ENCODE measurements around the gene CCDC27.
"Not testable (repeated sequence)": the region's sequence is repeated elsewhere in the genome, so short reads cannot be mapped to it uniquely, and the experiment has no call there.

CCDC27 gene

DNA sequence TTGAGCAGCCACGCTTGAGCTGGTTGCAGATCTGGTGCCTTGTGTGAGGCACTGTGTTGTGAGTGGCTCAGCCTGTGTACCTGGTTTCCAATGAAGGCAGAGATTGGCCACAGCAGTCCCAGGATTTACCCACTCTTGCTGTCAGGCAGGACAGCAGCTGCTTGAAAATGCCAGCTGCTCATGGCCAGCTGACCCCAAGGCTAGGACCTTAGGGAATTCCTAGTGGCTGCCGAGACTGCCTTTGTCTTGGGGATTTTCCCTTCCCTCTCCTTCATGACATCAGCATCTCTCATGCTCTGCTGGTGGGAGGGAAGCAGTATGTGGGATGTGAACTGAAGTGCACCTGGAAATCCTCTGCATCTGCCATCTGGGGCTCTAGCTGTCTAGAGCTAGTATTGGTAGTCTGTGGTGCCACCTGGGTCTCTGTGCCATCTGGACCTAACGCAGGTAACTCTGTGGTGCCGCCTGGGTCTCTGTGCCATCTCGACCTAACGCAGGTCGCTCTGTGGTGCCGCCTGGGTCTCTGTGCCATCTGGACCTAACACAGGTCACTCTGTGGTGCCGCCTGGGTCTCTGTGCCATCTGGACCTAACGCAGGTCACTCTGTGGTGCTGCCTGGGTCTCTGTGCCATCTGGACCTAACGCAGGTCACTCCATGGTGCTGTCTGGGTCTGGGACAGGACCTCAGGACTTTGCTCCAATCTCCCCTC, 47.9 kb downstream of the CCDC27 start:
- no peak for DNase-seq

GRCh38 chr1:3800795-3801194, 48.5 kb downstream of the CCDC27 start:
- DNase-seq: not testable (repeated sequence)

DNA sequence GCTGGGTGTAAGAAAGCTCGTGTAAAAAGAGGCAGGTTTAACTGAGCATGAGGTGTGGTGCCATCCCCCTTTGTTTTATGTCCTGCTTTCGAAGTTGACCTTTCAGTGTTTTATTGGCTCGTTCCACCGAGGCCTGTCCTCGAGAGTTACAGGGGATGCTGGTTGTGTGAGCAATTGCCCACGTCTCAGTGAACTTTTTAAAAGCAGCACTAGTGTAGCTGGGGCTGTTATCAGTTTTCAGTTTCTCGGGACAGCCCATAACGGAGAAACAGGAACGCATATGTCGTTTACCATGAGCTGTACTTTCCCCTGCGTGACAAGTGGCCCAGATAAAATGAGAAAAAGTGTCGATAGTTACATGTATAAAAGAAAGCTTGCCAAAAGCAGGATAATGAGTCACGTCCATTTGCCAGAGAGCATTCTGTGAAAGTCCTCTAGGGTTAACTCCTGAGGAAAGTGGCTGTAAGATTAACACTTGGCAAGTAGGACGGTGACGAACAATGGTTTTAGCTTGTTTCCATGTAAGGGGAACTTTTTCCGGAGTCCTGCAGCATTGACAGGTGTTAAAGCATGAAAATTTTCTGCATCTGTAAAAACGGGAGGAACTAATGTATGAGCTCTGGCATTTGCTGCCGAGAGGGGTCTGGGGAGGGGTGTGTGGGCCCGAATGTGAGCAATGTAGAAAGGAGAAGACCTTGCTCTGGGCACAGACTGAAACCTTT, 51.8 kb downstream of the CCDC27 start:
- no peak for DNase-seq

GRCh38 chr1:3804627-3804944, 52.3 kb downstream of the CCDC27 start:
- DNase-seq: not testable (repeated sequence)

- no peak for DNase-seq
Measured at GRCh38 chr1:3805038-3805437, 52.8 kb downstream of the CCDC27 start.

DNA sequence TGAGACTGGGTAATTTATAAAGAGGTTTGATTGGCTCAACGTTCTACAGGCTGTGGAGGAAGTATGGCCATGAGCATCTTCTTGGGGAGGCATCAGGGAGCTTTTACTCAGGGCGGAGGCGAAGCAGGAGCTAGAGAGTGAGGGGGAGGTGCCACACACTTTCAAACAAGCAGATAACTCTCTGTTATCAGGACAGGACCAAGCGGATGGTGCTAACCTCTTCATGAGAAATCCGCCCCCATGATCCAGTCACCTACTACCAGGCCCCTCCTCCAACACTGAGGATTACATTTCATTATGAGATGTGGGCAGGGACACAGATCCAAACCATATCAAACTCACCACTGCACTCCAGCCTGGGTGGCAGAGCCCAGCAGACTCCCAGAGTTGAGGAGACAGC, 55.5 kb downstream of the CCDC27 start:
- no peak for DNase-seq

DNA sequence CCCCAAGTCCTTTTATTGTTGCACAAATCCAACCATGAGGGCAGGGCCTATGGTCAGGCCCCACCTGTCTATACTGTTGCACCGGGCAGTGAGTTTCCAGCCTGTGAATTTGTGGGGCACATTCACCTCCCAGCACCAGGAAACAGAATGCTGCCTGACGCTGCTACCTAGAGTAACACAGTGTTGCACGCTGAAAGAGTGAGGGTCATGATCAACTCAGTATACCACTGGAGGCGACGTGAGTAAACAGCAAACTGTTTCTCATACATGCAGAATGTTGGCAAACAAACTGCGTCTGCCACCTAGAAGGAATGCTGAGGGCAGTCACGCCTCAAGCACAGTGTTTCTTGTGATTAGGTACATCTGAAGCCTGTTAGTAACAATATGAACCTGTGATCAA, 57.4 kb downstream of the CCDC27 start:
- DNase-seq: no peak

GRCh38 chr1:3810149-3810761, 58.0 kb downstream of the CCDC27 start:
- DNase-seq: not testable (repeated sequence)

- DNase-seq: no peak
Measured at GRCh38 chr1:3811595-3811911, 59.3 kb downstream of the CCDC27 start.

GRCh38 chr1:3814065-3814464, 61.8 kb downstream of the CCDC27 start:
- no peak for DNase-seq

DNA sequence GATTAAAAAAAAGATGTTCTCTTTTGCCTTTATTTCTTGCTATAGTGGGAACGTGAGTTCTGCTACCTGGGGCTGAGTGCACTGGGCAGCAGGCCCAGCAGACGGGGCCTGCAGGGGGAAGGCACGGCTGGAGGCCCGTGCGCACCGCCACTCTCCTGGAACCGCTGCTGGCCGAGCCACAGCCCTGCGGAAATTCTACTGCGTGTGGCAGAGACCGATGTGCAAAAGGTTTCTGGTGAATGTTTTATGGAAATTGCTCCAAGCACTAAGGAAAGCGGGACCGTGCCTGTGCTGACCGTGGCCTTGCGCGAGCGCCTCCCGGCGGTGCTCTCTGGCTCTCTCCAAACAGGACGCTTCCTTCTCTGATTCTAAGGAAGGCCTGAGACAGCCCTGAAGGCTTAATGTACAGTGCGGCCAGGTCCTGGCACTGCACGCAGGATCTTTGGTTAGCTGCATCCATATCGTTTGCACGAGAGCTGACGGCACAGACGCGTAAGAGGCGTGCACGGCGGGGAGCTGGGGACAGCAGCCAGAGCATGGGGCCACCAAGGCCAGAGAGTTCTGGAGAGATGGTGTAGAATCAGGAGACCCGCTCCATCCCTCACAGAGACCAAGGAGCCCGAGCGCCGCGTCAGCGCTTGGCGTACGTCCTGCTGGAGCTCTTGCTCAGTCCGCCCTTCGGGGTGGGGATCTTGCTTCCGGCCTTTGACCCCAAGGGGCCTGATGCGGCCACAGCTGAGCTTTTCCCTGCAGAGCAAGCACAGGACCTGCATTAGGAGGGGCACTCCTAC, 62.7 kb downstream of the CCDC27 start:
- DNase-seq: no peak

GRCh38 chr1:3816331-3817137, 64.3 kb downstream of the CCDC27 start:
- no peak for DNase-seq

DNA sequence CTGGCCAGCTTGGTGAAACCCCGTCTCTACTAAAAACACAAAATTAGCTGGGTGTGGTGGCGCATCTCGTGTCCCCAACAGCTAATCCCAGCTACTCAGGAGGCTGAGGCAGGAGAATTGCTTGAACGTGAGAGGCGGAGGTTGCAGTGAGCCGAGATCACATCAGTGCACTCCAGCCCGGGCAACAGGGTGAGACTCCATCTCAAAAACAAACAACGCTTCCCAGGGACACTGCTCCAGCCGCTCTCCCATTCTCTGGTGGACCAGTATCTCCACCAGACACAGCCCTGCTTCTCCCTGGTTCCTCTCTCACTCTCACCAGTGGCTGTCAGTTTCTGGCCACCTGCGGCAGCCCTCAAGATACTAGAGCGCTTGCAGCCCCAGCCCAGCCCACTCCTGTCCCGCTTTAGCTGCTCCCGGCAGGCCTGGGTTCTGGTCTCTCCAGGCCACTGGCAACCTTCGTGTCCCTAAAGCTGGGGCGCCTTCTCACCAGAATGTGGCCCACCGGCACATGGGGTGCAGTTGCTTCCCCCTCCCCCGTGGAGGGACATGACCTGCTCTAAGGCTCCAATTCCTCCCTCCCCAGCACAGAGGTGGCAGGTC, 65.0 kb downstream of the CCDC27 start:
- no peak for DNase-seq

DNA sequence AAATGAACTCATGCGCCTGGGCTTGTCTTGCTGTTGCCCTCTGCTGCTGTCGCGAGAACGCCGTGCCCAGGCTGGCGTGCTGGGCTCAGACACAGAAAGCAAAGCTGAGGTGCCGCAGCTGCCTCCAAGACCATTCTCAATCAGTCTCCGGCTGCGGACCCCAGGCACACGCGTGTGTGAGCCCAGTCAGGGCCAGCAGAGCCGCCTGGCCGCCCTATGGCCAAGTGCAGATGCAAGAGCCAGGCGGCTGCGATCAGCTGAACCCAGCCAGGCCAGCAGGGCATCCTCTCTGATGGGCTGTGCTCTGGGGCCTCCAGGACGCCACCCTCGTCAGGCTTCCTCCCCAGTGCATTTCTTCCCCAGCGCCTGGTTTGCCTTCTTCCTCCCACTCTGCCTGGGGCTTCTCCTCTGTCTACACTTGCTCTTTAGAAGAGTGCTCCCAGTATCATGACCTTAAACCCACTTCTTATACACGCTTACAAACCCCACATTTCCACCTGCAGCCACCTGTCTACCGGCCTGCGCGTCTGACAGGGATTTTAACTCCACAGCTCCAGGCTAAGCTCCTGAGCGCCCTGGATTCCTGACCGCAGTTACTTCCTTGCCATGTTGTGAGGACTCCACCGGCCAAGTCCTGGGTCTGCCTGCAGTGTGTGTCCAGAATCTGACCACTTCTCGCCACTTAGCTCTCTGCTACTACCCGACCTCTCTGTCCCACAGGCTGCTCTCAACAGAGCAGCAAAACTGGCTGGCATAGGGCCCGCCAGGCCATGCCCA, 65.8 kb downstream of the CCDC27 start:
- no peak for DNase-seq

GRCh38 chr1:3819771-3820200, 67.5 kb downstream of the CCDC27 start:
- DNase-seq: peak; percentile 23 to 39

GRCh38 chr1:3820316-3820715, 68.1 kb downstream of the CCDC27 start:
- no peak for DNase-seq

GRCh38 chr1:3821004-3821403, 68.8 kb downstream of the CCDC27 start:
- DNase-seq: peak; percentile 89 to 91

All from NCI-H526 (cell line).